Effector CD4-positive, alpha-beta T cell (primary cell): ENCODE results near the gene TMEM263.
"Not testable (repeated sequence)": the region's sequence is repeated elsewhere in the genome, so short reads cannot be mapped to it uniquely, and the experiment has no call there.

Experiments used
- DNase-seq: peaks from one replicate; pipeline ENCODE4 v3.0.0-alpha.2; 2020

The TMEM263 gene

DNA sequence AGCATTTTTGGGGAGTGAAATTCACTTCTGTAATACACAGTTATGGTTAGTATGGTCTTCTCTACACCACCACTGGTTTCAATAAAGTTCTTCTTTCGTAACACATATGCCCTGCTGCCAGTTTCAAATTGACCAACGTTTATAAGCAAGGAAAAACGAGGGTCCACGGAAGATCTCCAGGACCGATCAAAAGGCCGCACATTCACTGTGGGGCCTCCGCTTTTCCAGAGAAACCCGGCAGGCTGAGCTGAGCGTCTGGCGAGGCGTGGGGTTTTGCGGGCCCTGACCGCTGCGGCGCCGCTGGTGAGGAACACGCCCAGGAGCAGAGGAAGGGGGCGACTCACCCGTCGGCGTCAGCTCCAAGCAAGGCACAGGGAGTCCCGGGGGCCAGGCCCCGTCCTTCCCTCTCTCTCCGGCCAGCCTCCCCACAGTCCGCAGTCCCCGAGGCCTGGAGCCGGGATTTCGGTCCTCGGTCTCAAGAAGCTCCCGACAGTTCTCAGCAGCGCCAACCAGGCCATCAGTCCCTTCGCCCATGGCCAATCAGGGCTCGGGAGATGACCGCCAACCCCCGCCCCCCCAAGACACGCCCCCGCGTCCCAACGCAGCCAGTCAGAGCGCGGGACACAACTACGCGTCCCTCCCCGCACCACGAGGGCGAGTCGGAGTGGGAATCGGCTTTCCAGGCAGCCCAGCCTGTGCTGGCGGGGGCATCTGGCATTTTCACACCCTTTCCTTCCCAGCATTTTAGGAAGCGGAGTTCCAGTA, 31.1 kb downstream of the TMEM263 start, which contains the start of gene MTERF2:
Gene MTERF2, minus strand, starts transcription at position 522 of the 765 bp plus-strand sequence. CDS start 8,432 bp downstream, outside the sequence.
- peak; percentile 74 for DNase-seq

GRCh38 chr12:106987846-106988245, 32.1 kb downstream of the TMEM263 start:
- no peak for DNase-seq

DNA sequence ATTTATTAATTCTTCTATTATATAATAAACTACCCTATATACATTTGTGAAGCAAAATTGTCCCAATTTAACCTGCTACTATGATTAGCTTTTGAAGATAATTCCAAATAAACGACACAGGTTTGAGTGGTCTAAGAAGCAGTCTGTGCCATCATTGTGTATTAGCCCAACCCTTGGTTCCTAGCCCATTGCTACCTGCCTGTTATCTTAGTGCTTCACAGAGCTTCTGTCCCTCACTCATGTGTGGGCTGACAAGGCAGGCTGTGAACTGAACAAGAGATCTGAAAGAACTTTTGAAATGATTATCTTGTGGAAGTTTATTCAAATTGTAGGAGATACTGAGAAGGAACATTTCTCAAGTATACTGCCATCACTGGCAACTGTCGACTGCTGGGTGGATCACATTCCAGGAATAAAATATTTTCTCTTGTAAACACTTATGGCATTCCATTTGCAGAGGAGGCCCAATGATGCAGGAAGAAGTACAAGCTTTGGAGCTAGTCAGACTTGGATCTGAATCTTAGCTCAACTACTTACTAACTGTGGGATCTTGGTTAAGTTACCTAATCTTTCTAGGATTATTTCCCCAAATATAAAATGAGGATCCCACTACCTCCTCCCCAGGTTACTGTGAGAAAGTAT, 39.0 kb downstream of the TMEM263 start:
- no peak for DNase-seq

GRCh38 chr12:106996102-106996501, 40.4 kb downstream of the TMEM263 start:
- DNase-seq = not testable (repeated sequence)

- no peak for DNase-seq
Measured at GRCh38 chr12:106997916-106998315, 42.2 kb downstream of the TMEM263 start.

GRCh38 chr12:106999446-106999845, 43.7 kb downstream of the TMEM263 start:
- no peak for DNase-seq

DNA sequence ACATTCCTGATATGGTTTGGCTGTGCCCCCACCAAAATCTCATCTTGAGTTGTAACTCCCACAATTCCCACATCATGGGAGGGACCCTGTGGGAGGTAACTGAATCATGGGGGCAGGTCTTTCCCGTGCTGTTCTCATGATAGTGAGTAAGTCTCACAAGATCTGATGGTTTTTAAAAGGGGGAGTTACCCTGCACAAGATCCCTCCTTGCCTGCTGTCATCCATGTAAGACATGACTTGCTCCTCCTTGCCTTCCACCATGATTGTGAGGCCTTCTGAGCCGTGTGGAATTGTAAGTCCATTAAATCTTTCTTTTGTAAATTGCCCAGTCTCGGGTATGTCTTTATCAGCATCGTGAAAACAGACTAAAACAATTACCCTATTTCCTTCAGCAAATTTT, 47.0 kb downstream of the TMEM263 start:
- DNase-seq = not testable (repeated sequence)

DNA sequence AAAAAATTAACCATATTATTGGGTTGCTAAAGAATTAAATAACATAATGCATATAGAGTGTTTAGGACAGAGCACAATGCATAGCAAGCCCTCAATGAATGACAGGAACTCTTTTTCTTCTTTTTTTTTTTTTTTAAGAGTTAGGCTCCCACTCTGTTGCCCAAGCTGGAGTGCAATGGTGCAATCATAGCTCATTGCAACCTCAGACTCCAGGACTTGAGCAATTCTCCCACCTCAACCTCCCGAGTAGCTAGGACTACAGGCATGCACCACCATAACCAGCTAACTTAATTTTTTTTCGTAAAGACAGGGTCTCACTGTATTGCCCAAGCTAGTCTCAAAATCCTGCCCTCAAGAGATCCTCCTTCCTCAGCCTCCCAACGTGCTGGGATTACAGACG, 51.7 kb downstream of the TMEM263 start:
- DNase-seq = no peak

DNA sequence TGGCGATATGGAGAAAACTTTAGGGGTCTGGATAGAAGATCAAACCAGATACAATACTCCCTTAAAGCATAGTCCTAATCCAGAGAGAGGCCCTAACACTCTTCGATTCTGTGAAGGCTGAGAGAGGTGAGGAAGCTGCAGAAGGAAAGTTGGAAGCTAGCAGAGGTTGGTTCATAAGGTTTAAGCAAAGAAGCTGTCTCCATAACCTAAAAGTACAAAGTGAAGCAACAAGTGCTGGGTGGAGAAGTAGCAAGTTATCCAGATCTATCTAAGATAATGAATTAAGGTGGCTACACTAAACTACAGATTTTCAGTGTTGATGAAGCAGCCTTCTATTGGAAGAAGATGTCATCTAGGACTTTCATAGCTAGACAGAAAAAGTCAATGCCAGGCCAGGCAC, 55.8 kb downstream of the TMEM263 start:
- no peak for DNase-seq

- no peak for DNase-seq
Measured at GRCh38 chr12:107012736-107013425, 57.2 kb downstream of the TMEM263 start.

- DNase-seq = no peak
Measured at GRCh38 chr12:107014055-107014454, 58.3 kb downstream of the TMEM263 start.

DNA sequence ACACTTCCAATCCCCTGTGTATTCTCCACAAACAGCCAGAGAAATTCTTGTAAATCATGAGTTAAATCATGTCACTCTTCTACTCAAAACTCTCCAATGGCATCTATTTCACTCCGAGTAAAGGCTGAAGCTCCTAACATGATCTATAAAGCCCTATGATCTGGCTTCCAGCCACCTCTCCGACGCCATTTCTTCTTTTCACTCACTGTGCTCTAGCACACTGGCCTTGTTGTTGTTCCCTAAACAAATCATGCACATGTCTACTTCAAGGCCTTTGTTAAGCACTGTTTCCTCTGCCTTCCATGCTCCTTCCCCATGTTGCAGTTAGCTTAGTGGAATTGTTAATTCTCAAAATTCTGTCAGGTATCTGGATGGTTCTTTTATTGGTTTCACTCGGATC, 61.3 kb downstream of the TMEM263 start:
- DNase-seq = no peak

- DNase-seq = no peak
Measured at GRCh38 chr12:107019546-107019945, 63.8 kb downstream of the TMEM263 start.
